NCI-H82 (cell line): ENCODE measurements around the gene GOLIM4.
"Not testable (repeated sequence)": the region's sequence is repeated elsewhere in the genome, so short reads cannot be mapped to it uniquely, and the experiment has no call there.

Experiments used
- DNase-seq: peaks from one replicate; lab custom pipeline; 2025; lab: John Stamatoyannopoulos, UW

The GOLIM4 gene

DNA sequence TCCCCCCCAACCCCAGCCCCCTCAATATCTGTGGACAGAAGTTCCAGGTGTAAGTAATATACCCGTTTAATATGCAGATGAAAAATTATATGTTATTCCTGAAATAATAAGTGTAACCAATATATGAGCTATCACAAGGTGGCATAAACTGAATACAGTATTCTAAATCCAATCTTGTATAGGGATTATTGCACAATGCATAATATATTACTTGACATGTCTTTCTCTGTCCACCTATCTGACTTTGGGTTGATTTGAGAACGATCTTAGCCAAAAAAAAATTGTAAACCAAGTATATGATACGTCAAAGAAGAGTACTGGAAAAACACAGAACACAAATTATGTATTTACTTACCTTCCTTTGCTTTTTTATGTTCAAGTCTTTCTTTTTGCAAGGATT is 47.8 kb downstream of the GOLIM4 start:
- DNase-seq = no peak

DNA sequence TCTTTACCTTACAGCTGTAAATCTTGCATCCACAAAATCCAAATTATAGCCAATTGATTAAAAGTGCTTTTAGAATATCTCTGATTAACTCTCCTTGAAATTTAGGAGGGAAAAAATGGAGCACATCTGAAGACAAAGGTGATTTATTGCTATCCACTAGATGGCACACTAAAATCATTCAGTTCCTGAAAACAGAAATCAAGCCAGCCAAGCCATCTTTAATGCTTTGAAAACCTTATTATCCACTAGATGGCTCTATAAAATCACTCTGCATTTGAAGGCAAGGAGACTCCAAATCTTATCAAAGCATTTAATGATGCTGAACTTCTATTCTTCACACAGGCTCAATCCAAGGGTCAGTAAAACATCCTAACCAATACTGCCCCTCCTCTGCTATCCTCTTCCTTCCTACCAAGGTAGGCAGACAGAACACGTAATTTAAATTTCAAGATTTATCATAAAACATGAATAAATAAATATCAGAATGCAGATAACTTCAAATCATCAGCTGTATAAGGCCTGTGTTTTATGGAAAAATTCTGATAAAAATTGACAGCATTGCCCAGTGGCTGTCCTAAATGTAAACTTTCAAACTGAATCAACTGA is 48.4 kb downstream of the GOLIM4 start:
- peak; percentile 95 for DNase-seq

DNA sequence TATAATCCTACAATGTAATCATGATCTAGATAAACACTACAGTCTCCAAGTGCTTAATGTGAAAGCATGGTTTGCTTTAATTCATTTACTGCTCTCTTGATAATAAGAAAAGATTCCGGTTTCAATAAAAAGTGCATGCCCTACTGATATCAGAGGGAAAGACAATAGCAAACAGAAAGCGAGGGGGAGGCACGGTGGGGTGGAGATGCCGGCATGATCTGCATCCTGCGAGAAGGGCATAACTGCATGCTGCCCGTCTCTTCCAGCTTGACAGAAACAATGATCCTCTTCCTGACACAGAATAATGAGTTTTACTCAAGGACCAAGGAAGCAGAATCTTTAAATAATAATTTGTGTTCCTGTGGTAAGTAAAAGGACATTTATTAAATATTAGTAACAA is 51.7 kb downstream of the GOLIM4 start:
- no peak for DNase-seq

DNA sequence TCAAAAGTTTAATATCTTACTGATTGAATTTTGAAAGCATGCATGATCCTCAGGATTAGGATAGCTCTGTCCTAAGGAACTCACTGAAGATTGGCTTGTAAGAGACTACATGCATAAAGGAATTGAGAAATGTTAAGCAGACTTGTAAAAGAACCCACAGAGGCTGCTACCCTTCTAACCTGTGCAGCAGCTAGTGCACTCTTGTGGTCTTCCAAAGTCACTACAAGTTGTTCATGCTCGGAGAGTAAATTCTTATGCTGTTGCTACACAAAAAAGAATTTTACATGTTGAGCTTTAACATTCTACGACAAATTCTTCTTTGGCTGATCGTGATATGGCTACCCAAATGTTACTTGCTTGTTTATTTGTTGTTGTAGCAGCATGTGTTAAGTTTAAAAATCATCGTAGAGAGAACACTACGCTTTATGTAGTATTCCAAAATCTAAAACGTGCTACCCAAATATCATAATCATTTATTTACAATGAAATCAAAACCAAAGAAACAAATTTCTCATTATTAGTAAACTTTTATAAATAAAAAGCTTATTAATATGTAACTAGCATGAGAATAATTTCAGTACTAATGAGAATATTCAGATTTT is 55.0 kb downstream of the GOLIM4 start:
- DNase-seq = peak; percentile 78

DNA sequence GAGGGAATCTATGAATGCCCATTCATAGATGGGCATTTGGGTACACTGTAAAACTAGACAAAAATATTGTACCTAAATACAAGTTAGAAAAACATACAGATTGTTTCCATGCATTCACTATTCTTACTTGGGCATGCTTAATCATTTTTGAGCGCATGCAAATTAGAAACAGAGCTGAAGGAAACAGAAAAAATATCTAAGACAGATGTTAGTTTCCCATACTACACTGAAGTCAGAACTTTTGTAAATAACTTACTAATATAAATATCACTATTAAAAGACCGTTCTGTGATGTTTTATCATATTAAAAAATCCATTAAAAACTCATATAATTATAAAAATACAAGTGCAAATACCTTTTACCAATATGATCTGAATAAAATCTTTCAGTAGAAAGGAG is 58.7 kb downstream of the GOLIM4 start:
- DNase-seq = no peak

DNA sequence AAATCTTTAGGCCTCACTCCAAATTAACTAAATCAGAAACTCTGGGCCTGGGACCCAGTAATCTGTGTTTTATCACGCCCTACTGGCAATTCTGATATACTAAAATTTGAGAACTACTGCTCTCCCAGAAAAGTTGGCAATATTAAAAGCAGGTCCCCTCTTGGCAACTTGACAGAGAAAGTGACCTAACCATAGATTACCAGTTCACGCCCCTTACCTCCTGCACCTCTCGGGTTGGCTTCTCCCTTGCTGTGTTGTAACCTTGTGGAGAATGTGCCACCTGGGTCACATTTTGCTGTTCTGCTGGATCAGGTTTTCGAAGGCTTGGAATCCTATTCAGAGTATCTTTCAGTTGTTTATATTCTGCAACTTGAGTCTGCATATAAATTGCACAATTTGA is 59.1 kb downstream of the GOLIM4 start:
- no peak for DNase-seq

DNA sequence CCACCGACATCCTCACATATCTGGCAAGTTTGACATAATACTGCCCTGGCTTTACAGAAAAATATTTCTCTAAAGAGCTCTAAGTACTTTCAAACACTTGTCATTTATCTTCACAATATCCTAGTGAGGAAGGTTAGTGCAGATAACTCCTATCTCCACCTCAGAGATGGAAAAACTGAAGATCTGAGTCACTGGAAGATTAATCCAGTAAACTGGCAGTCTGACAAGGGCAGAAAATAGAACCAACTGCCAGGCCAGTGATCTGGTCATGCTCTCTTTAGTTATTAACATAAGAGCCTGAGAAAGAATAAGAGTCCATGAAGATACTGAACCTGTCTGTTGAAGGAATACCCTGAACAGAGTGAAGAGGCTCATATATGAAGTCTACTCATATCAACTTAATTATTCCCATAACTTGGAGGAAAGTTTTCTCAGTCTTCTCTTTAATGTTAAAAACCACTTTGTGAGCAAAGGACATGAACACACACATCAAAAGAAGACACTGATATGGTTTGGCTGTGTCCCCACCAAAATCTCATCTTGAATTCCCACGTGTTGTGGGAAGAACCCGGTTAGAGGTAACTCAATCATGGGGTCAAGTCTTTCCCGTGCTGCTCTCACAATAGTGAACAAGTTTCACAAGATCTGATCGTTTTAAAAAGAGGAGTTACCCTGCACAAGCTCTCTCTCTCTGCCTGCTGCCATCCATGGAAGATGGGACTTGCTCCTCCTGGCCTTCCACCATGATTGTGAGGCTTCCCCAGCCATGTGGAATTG is 61.4 kb downstream of the GOLIM4 start:
- no peak for DNase-seq

DNA sequence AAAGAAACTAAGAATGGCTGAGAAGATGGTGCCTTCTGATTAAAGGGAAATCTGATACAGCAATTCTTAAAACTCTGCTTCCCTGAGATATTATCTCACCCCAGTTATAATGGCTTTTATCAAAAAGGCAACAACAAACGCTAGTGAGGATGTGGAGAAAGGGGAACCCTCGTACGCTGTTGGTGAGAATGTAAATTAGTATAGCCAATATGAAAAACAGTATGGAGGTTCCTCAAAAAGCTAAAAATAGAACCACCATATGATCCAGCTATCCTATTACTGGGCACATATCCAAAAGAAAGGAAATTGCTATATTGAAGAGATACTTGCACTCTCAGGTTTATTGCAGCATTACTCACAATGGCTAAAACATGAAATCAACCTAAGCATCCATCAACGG is 65.1 kb downstream of the GOLIM4 start:
- DNase-seq = no peak

DNA sequence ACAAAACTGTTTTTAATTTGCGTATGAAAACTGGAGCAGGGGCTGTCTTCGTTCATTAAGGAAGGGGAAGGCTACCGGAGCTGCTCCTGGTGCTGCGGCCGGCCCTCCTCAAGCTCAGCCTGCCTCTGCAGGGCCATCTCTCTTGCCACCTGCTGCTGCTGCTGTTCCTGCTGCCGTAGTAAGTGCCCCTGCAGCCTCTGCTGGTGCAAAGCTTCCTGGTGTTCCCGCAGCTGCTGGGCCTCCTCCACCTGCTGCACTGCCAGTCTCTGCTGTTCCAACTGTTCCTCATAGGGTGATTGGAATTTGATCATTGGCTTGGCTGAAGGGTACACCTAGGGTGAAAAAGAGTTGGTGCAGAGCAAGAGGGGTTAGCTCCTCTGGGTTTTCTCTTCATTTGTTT is 66.0 kb downstream of the GOLIM4 start:
- DNase-seq = no peak

DNA sequence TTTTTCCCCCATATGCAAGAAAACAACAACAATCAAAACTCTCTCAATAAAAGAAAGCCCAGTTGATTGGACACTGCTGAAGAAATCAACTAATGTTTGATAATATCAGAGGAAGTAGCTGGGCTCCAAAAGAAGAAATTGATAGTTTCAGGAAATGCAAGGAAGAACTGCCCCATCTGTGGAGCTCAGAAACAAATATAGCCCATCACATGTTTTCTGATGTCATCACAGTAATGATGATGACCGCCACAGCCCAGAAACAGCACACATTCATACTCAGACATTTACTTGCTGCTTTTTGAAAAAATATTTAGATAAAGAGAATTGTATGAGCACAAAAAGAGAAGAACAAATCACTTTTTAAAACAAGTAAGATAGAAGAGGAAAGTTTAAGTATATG is 67.6 kb downstream of the GOLIM4 start:
- no peak for DNase-seq

DNA sequence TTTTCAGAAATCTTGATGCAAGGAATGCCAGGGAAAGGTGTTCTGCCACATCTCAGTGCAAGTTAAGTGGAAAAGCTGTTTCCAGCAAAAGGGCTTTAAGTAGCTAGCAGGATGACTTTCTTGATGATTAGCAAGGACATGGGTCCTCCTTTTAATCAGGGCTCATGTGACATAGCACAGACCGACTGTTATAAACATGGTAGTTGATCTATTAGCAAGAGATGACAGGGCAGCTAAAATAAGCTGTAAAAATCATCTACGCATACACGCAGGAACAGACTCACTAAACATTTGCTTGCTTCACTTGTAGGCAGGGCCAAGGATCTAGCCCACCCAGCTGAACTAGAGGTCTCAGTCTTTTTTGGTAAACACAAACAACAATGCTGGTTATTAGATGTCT is 69.0 kb downstream of the GOLIM4 start:
- DNase-seq = no peak

DNA sequence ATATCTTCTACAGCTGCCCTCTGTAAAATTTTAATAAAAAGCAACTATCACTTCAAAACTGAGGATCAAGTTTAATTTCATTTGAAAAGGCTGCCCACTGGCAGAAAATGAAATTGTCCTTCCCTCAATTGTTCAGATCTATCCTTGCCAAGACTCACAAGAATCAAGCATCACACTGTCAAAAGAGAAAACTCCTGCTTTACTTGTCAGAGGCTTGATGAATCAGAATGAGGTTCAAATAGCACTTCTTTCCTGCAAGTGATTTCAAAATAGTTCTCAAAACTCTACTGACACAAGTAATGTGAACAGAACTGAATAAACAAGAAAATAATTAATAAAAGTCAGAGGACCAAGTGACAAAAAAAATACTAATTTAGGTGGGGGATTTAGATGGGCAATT is 70.6 kb downstream of the GOLIM4 start:
- no peak for DNase-seq

DNA sequence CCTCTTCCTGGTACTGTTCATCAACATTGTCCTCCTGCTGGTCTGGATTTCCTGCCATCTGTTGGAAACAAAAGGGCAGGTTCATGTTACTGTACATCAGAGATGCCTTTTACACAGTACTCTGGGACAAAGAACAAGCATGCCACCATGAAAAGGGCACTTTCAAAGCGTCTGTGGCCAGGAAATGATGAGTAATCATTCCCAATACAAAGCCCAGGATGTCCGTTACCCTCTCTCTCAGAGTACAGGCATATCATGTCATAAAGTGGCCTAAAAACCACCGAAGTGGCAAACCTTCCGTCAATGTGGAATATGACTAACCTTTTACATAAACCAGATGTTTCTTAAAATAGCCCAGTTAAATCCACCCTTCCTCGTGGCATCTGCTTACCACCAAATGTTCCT is 71.2 kb downstream of the GOLIM4 start:
- DNase-seq = peak; percentile 22

DNA sequence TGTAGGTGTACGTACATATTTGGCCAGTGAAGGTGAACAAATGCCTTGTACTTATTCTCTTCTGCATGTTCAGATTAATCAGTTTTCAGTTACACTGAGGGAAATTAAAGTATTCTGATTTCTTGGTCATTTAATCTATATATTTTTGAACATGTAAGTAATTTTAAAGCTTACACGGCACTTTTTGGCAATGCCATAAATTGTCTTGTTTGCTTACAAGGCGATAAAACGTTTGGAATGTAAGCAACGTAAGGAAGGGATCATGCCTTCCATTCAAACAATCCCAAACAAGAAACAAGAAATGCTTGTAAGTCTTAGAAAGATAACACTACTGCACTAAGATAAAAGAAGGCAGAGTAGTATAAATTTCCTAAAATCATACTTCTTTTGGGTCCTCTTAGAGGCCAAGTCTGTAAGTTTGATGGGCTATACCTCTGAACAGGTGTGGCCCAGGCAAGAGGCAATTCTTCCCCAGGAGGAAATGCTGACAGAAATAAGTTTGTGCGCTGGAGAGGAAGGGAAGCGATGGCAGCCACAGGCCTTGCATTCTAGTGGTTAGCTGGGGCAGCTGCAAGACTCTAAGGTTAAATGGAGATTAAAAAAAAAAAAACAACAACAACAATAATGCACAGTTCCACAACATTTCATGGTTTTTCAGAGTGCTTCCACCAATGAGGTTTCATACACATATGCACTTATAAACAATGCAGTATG is 73.8 kb downstream of the GOLIM4 start:
- DNase-seq = no peak

DNA sequence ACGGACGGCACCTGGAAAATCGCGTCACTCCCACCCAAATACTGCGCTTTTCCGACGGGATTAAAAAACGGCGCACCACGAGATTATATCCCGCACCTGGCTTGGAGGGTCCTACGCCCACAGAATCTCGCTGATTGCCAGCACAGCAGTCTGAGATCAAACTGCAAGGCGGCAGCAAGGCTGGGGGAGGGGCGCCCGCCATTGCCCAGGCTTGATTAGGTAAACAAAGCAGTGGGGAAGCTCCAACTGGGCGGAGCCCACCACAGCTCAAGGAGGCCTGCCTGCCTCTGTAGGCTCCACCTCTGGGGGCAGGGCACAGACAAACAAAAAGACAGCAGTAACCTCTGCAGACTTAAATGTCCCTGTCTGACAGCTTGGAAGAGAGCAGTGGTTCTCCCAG is 84.4 kb downstream of the GOLIM4 start:
- not testable (repeated sequence) for DNase-seq

DNA sequence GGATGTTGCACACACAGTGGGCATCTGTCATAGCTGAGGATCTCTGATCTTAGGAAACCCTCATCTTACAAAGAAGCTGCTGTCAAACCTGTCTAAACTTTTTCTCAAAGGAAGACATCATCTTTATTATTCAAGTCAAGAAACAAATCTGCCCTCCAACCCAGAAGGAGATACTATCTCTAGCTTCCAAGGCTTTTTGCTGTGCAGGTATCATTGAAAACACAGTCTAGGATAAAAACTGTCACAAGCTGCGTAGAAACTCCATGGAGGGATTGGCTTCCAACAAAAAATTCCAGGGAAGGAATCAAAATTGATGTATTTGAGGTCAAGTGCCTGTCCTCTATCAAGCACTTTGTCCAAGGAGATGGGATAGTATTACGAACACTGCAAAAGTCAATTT is 89.1 kb downstream of the GOLIM4 start:
- DNase-seq = no peak

DNA sequence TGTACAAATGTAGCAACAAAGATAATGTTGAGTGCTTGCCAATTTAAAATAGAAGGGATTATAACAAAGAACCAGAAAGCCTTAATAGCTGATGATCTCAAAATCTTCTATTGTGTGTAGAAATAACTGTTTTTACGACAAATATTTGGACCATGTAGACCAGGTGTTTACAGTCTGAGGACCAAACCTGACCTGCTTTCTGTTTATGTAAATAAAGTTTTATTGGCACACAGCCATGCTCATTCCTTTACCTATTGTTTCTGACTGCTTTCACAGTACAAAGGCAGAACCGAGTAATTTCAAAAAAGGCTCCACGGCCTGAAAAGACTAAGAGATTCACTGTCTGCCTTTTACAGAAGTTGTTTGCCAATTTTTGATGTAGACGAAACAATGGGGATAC is 91.8 kb downstream of the GOLIM4 start:
- no peak for DNase-seq

DNA sequence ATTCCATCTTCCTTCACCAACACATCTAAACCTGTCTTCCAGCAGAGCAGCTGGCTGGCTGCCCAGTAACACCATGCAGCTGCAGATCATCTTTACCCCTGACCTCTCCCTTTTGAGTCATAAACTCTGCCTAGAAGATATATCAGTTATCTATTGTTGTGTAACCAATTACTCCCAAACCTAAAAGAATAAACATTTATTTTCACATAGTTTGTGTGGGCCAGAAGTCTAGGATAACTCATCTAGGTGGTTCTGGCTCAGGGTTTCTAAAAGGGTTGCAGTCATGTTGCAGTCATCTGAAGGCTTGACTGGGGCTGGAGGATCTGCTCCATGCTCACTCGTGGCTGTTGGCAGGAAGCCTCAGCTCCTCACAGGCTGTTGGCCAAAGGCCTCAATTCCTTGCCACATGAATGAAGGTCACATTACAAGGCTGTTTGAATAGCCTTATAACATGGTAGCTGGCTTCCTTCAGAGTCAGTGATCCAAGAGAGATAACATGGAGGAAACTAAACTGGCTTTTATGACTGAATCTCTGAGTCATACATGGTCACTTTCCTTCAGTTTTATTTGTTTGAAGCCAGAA is 92.8 kb downstream of the GOLIM4 start:
- no peak for DNase-seq

DNA sequence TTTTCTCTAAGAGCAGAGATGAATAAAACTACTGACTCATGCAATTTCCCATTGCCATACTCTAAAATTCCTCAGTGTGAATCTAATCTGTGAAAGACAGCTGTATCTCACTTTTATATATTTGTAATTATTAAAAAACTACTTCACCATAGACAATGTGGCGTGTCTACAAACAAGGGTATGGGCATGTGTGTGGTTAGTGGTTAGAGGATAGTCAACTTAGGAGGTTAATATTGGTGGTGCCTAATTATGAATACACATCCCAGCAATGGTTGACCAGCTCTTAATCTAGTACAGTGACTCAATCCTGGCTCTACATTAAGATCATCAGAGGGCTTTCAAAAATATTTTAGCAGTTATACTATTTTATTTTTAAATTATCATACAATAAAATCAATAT is 94.5 kb downstream of the GOLIM4 start:
- no peak for DNase-seq

DNA sequence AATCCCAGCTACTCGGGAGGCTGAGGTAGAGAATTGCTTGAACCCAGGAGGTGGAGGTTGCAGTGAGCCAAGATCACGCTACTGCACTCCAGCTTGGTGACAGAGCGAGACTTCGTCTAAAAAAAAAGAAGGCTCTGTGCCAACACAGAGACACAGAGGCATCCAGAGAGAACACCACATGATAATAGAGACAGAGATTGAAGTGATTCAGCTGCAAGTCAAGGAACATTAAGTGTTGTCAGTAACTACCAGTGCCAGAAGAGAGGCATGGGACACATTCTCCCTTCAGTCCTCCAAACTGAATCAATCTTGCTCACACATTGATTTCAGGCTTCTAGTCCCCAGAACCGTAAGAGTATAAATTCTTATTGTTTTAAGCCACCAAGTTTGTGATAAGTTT is 97.5 kb downstream of the GOLIM4 start:
- no peak for DNase-seq

DNA sequence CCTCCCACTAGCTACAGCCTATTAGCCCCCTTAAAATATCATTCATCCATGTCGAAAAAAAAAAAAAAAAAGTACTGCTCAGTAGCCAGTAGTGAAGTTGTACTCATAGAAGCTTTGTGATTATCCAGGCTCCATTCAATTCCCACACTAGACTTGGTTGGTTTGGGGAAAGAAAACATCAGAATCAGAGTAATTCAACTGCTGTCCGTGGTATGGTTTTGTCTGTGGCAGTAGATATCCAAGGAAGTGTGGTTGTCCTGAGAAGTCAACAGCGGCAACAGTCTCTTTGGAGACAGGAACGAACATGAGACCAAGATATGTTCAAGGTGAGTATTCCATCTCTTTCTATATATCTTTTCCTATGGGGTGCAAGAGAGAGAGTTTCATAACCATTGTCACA is 99.2 kb downstream of the GOLIM4 start:
- no peak for DNase-seq

DNA sequence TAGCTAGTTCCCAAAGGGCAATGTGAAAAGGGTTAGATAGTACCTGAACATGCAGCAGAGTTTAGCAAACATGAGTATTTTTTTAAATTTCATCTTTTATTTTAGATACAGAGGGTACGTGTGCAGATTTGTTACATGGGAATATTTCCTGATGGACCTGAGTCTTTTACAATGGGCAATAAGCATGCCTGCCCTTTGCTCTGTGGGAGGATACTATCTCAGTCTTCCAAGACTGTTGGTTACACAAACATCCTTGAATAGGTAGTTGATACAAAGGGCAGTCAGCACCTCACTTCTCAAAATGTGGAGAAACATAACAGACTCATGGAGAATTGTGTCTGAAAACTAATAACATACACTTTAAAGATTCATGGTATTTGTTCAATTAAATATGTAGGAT is 103.3 kb downstream of the GOLIM4 start:
- DNase-seq = no peak

DNA sequence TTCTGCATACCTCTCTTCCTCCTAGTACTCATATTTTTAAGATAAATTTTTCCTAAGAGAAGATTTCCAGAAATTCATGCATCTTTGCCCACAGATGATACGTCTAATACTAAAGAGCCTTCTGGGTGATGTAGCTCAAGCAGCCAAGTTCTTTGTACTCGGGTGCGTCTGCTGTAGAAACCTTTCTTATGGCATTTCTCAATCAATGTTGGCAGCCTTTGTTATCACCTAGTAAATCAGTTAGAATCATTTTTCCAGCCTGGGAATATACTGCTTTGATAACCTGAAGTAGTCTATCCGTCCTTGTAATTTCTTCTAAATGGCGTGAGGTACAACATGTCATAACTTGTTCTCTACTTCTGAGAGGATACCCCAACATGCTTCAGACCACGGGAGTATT is 104.5 kb downstream of the GOLIM4 start:
- no peak for DNase-seq
